Skin of body (tissue), 2 donors: ENCODE results near the gene GIT1. TPM values are rescaled to one million over a fixed set of nuclear protein-coding genes. Genes with fewer than 3 reads are reported as not detected.

ENCODE experiments used
- DNase-seq: peaks from one replicate; lab custom pipeline; 2025; lab: John Stamatoyannopoulos, UW
- total RNA-seq: library from RNA; depleted of rRNA; stranded (reverse); fragments of >200 nt; gene quantifications from one replicate; pipeline ENCODE4 v1.2.3, GENCODE V29; 2014

Gene GIT1
- total RNA-seq, 1 donor from 2014 or later = 13.3 TPM

GRCh38 chr17:29616300-29617048 lies 27.0 kb upstream of the GIT1 start:
- no peak for DNase-seq

- DNase-seq = peak; percentile 76
These were observed 26.2 kb upstream of the GIT1 start for GRCh38 chr17:29615492-29616299.

- no peak for DNase-seq
These were observed 25.6 kb upstream of the GIT1 start for GRCh38 chr17:29615048-29615385.

- DNase-seq = no peak
These were observed 25.1 kb upstream of the GIT1 start for GRCh38 chr17:29614349-29615047.

DNA sequence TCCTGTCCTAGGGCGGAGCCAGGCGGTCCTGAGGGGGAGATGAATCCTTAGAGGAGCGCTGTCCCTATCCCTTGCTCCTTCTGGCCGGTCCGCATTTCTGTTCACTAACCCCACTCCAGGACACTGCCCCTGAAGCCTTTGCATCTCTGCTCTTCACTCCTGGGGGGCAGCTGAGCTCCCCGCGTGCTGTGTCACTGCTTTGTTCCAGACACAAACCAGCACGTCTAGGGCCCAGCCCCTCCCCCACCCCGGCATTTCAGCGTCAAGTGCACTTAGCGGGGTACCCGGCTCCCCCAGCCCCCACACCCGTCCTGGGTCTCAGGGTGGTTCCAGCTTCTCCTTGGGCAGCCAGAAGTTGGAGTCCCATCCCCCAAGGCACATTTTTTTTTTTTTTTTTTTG lies 24.4 kb upstream of the GIT1 start:
- no peak for DNase-seq

DNA sequence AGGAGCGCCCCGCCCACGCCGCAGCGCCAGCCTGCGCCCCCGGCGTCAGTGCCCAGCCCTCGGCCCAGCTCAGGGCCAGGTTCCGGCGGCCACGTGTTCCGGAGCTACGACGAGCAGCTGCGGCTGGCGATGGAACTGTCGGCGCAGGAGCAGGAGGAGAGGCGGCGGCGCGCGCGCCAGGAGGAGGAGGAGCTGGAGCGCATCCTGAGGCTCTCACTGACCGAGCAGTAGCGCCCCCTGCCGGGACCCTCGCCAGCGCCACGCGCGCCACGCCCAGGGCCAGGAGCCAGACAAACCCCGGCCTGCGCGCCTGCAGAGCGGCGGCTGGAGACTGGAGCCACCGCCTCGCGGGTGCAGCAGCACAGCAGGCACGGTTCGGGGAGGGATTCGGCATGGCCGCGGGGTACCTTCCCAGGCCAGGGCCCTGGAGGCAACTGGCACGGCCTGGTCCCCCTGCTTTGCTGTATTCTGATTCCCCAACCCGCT lies 23.9 kb upstream of the GIT1 start:
- DNase-seq = peak; percentile 77

GRCh38 chr17:29612404-29613280 lies 23.2 kb upstream of the GIT1 start:
- DNase-seq = no peak

GRCh38 chr17:29612094-29612403 lies 22.6 kb upstream of the GIT1 start:
- no peak for DNase-seq

DNA sequence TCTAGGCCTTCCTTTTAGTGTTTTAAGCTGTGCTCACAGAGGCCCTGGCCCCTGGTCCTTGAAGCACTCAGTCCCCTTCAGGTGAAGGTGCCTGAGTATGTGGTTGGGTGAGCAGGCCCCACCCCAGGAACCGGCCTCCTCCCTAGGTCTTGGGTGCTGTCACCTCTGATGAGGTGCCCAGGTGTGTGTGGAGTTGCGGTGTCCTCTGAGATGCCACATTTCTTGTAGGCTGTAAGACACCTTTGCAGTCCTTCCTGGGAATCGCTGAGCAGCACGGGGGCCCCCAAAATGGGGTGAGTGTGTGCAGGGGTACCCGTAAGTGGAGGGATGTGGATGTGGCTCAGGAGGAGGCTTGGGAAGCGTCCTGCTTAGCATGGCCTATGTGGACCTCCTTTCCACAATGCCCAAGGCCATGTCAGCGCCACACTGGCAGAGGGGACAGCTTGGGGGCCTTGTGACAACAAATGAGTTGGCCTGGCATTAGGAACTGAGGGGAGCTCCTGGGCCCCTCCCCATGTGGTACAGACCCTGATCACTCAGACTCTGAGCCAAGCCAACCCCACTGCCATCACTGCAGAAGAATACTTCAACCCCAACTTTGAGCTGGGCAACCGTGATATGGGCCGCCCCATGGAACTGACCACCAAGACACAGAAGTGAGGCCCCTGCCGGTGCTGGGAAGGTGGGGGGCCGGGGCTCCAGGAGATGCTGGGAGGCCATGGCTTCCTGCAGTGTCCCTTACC lies 22.1 kb upstream of the GIT1 start:
- no peak for DNase-seq

- no peak for DNase-seq
These were observed 20.9 kb upstream of the GIT1 start for GRCh38 chr17:29610395-29610794.

GRCh38 chr17:29608986-29609385 lies 19.5 kb upstream of the GIT1 start:
- no peak for DNase-seq

- no peak for DNase-seq
These were observed 18.2 kb upstream of the GIT1 start for GRCh38 chr17:29607557-29608195.

GRCh38 chr17:29603109-29603674 lies 13.7 kb upstream of the GIT1 start:
- DNase-seq = peak; percentile 43

DNA sequence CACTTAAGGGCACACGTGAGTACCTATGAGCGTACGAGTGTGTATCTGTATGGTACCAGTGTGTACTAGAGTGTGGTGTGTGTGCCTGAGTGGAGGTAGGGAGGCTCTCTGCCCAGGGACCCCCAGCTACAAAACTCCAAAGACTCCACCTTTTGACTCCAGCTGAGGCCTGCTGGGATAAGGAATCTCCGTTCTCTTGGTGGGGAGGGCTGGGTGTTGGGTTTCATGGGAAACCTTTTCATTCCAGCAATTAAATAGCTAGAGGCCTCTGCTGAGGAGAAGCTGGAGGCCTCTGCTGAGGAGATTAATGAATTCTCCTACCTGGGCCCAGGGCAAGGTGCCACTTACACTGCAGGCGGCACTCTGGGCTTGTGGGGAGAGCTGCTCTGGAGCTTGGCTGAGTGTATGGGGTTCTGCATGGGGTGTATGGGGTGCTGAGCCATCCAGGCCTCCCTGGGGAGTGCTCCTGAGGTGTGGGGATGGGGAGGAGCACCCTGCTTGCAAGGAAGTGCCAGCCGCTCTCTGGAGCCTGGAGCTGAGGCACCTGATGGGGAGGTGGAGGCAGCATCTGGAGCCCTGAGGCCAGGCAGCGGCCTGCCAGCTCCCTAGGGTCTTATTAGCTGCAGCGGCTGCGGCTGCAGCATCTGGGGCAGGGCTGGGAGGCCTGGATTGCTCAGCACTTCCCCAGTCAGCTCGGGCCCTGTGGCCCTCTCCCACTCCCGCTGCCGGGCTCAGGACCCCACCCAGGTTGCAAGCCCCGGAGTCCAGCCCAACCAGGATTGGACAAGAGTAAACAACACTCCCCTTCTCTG lies 8.1 kb upstream of the GIT1 start:
- DNase-seq = no peak

DNA sequence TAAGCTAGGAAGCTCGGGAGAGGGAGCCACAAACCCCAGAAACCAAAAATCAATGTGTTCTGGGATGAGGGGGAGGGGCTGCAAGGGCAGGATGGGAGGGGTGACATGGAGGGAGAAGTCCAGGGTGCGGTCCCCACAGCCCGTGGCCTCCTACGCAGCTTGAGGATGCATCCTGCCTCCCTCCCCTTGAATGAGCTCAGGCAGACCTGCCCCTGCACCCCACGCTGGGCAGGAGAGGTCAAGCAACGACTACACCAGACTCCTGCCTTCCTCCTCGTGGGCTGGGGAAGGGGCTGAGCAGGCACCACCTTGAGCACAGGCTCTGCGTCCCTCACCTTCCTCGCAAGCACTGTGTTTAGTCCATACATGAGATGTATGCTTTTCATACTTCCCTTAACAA lies 7.4 kb upstream of the GIT1 start:
- no peak for DNase-seq

GRCh38 chr17:29595943-29596774 lies 6.7 kb upstream of the GIT1 start:
- DNase-seq = no peak

DNA sequence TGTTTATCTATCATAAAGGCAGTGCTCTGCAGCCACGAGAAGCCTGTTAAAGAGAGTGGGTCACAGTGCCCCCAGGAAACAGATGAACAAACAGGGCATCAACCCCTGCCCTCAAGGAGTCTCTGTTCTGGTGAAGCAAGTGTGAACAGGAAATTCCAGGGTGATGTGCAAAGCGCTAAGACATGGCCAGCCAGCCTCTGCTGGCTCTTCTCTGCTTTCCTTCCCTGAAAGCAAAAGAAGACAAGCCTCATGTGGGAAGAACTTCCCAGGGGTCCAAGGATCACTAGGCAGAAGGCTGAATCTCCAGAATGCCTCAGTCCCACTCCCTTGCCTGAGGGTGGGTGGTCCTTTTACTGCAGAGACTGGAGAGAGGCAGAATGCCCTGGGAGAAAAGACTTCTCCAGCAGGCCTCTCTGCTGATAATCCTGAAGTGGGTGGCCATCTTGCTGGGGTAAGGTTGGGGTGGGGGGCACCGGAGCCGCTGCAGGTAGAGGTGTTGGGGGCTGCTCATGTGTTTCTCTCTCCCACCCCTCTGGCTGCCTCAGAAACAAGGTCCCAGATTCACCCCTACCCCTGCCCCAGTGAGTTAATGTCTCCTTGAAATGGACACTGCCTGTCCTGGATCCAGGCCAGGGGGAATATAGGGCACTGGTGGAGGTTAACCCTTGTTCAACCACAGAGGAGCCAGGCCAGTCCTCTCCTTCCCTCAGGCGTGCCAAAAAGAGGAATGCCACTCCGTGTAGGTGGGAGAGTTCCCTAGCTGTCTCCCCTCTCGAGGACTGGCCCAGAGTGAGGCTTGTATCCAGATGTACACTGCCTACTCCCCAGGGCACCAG lies 5.9 kb upstream of the GIT1 start:
- no peak for DNase-seq
